GDM1 (cell line): ENCODE results near the gene CPXM2.

ENCODE experiments used
- DNase-seq: peaks from one replicate; lab custom pipeline; 2025; lab: John Stamatoyannopoulos, UW

Gene CPXM2

GRCh38 chr10:123891144-123892071, at the start of gene CPXM2:
Gene CPXM2, minus strand, starts transcription at chr10:123891807. Its CDS starts 148 bp downstream, at chr10:123891659.
- no peak for DNase-seq

GRCh38 chr10:123939591-123939990, 48.0 kb upstream of the CPXM2 start:
- no peak for DNase-seq

GRCh38 chr10:123938890-123939289, 47.3 kb upstream of the CPXM2 start:
- DNase-seq: no peak

- DNase-seq: no peak
Observed at GRCh38 chr10:123936426-123936825, 44.8 kb upstream of the CPXM2 start.

GRCh38 chr10:123935680-123936079, 44.1 kb upstream of the CPXM2 start:
- no peak for DNase-seq

- DNase-seq: no peak
Observed at GRCh38 chr10:123934846-123935245, 43.2 kb upstream of the CPXM2 start.

- DNase-seq: no peak
Observed at GRCh38 chr10:123930340-123931001, 38.9 kb upstream of the CPXM2 start.

GRCh38 chr10:123929791-123930190, 38.2 kb upstream of the CPXM2 start:
- no peak for DNase-seq

GRCh38 chr10:123928427-123928826, 36.8 kb upstream of the CPXM2 start:
- DNase-seq: no peak

- no peak for DNase-seq
Observed at GRCh38 chr10:123926401-123927264, 35.0 kb upstream of the CPXM2 start.

- no peak for DNase-seq
Observed at GRCh38 chr10:123922126-123922525, 30.5 kb upstream of the CPXM2 start.

GRCh38 chr10:123916775-123917174, 25.2 kb upstream of the CPXM2 start:
- no peak for DNase-seq

GRCh38 chr10:123913688-123914268, 22.2 kb upstream of the CPXM2 start:
- DNase-seq: peak; percentile 46

- DNase-seq: no peak
Observed at GRCh38 chr10:123912871-123913270, 21.3 kb upstream of the CPXM2 start.

GRCh38 chr10:123912466-123912865, 20.9 kb upstream of the CPXM2 start:
- no peak for DNase-seq

- no peak for DNase-seq
Observed at GRCh38 chr10:123911866-123912265, 20.3 kb upstream of the CPXM2 start.

GRCh38 chr10:123909866-123910265, 18.3 kb upstream of the CPXM2 start:
- DNase-seq: no peak

- DNase-seq: no peak
Observed at GRCh38 chr10:123909426-123909825, 17.8 kb upstream of the CPXM2 start.

GRCh38 chr10:123908379-123908778, 16.8 kb upstream of the CPXM2 start:
- no peak for DNase-seq

- DNase-seq: no peak
Observed at GRCh38 chr10:123906884-123907652, 15.5 kb upstream of the CPXM2 start.

GRCh38 chr10:123906296-123906695, 14.7 kb upstream of the CPXM2 start:
- DNase-seq: no peak
